ENCODE results near the gene LRRC4C.

Gene LRRC4C

GRCh38 chr11:41414771-41415440 is 44.5 kb downstream of the LRRC4C start:
- no peak for DNase-seq

GRCh38 chr11:41413843-41414242 is 45.6 kb downstream of the LRRC4C start:
- no peak for DNase-seq

- DNase-seq, result no peak
Measured at GRCh38 chr11:41405812-41406211, 53.6 kb downstream of the LRRC4C start.

- no peak for DNase-seq
Measured at GRCh38 chr11:41404109-41404508, 55.3 kb downstream of the LRRC4C start.

GRCh38 chr11:41403458-41403857 is 56.0 kb downstream of the LRRC4C start:
- no peak for DNase-seq

- DNase-seq, result peak; percentile 17
Measured at GRCh38 chr11:41400819-41401382, 58.6 kb downstream of the LRRC4C start.

GRCh38 chr11:41400124-41400523 is 59.3 kb downstream of the LRRC4C start:
- no peak for DNase-seq

GRCh38 chr11:41399323-41399722 is 60.1 kb downstream of the LRRC4C start:
- no peak for DNase-seq

- DNase-seq, result no peak
Measured at GRCh38 chr11:41398175-41398574, 61.3 kb downstream of the LRRC4C start.

GRCh38 chr11:41394521-41395195 is 64.8 kb downstream of the LRRC4C start:
- peak; percentile 46 for DNase-seq

- DNase-seq, result no peak
Measured at GRCh38 chr11:41392596-41392995, 66.9 kb downstream of the LRRC4C start.

GRCh38 chr11:41389623-41390130 is 69.8 kb downstream of the LRRC4C start:
- DNase-seq, result no peak

GRCh38 chr11:41384329-41384728 is 75.1 kb downstream of the LRRC4C start:
- DNase-seq, result no peak

GRCh38 chr11:41383768-41384167 is 75.7 kb downstream of the LRRC4C start:
- no peak for DNase-seq

GRCh38 chr11:41382927-41383326 is 76.5 kb downstream of the LRRC4C start:
- DNase-seq, result no peak

- DNase-seq, result peak; percentile 14
Measured at GRCh38 chr11:41379084-41379483, 80.4 kb downstream of the LRRC4C start.

GRCh38 chr11:41377709-41378394 is 81.6 kb downstream of the LRRC4C start:
- no peak for DNase-seq

- no peak for DNase-seq
Measured at GRCh38 chr11:41351825-41352224, 107.6 kb downstream of the LRRC4C start.

- DNase-seq, result no peak
Measured at GRCh38 chr11:41346042-41346441, 113.4 kb downstream of the LRRC4C start.

GRCh38 chr11:41334007-41334933 is 125.2 kb downstream of the LRRC4C start:
- peak; percentile 6 for DNase-seq

GRCh38 chr11:41333357-41333756 is 126.1 kb downstream of the LRRC4C start:
- DNase-seq, result no peak

GRCh38 chr11:41328324-41328723 is 131.1 kb downstream of the LRRC4C start:
- DNase-seq, result no peak
